Amygdala (tissue), 56 donors: ENCODE results near the gene FGFRL1.

ENCODE experiments used
- DNase-seq, 56 donors: peaks; one replicate each; lab custom pipeline; 2025; lab: John Stamatoyannopoulos, UW

Gene FGFRL1, protein sequence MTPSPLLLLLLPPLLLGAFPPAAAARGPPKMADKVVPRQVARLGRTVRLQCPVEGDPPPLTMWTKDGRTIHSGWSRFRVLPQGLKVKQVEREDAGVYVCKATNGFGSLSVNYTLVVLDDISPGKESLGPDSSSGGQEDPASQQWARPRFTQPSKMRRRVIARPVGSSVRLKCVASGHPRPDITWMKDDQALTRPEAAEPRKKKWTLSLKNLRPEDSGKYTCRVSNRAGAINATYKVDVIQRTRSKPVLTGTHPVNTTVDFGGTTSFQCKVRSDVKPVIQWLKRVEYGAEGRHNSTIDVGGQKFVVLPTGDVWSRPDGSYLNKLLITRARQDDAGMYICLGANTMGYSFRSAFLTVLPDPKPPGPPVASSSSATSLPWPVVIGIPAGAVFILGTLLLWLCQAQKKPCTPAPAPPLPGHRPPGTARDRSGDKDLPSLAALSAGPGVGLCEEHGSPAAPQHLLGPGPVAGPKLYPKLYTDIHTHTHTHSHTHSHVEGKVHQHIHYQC

DNA sequence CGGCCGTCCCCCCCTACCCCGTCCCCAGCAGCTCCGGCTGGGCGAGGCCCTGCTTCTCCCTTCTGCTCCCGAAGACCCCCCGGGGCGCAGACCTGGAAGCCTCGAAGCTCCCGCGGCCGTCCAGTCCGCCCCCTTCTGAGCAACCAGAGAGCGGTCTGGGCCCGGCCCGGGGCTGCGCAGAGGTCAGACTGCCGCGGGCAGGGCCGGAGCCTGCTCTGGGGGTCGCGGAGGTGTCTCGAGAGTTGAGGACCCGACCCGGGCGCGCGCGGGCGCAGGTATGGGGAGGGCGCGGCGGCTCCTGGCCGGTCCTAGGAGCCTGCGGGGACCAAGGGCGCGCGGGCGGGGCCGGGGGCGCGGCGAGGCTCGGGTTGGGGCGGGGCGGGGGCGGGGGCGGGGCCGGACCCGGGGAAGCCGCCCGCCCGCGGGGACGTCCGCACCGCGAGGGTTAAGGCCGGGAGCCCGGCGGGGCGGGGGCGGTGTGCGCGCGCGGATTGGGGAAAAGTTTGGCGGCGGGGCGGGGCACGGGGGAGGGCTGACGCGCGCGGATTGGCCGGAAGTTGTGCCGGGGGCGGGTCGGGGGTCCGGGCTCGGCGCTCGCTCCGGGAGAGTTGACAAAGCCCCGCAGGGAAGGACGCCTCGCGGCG, at the start of gene FGFRL1:
Gene FGFRL1 (plus strand): TSS at position 605 of the 644 bp plus-strand sequence. CDS start 860 bp downstream, outside the sequence.
- DNase-seq = peak in 46 of 56 donors; percentile 7 to 80 (median 46)

GRCh38 chr4:962231-963208, 48.9 kb upstream of the FGFRL1 start:
- DNase-seq = no peak

DNA sequence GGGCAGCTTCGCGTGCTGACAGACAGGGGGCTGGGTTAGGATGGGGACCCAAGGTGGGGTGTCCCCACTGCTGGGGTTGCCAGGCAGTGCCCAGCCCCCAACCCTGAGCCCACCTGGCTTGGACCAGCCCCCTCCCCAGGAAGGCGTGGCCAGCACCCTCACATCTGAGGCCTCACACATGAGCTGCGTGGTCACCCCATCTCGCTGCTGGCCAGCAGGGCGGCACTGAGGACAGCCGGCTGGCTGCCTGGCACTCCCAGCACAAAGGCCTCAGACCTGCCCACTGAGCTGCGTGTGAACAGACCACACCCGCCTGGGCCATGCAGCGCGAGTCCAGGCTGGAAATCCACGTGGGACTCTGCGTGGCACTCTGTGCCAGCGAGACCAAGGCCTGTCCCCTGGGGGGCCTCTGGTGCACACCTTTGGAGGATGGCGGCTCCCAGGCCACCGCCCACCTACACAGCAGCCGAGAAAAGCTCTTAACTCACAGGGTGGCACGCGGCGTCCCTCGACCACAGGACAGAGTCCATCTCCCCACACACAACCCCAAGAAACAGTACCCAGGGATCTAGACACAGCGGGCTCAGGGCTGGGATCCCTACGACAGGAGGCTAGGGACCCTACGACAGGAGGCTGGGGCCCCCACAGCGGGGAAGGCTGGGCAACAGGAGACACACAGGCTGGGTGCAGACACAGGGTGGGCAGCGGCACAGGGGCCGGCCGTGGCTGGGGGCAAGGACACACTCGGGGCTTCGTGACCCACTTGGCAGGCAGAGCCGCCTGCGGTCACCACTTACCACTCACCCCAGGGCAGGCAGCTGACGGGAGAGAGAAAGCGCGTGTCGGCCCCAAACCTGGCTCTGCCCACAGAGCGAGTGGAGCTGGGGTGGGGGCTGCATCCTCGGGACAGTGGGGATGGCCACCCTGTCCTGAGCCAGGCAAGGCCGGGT, 47.9 kb upstream of the FGFRL1 start:
- no peak for DNase-seq

DNA sequence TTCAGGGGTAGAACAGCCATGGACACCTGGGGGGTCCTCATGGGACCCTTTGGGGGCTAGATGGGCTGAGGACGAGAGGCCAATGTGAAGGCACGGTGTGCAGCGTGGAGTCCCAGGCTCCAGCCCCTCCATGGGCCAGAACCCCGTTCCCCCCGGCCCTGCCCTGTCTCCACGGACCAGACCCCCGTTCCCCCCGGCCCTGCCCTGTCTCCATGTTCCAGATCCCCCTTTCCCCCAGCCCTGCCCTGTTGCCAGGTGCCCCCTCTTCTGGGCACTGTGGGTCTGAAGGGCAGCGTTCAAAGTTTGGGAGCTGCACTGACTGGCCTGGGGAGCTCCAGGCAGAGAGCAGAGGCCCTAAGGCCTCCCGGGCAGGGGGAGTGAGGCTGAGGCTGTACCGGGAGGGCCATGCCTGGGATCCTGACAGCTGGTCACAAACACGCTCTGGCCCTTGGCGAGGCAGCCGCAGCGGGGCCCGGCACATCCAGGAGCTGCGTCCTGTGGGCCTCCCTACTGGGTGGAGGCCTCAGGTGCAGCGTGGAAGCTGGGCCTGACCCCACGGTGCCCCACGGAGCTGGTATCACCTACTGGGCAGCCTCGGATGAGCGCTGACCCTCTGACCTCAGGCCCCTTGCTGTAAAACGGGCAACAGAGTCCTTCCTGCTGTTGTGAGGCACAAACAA, 46.9 kb upstream of the FGFRL1 start:
- DNase-seq = no peak

DNA sequence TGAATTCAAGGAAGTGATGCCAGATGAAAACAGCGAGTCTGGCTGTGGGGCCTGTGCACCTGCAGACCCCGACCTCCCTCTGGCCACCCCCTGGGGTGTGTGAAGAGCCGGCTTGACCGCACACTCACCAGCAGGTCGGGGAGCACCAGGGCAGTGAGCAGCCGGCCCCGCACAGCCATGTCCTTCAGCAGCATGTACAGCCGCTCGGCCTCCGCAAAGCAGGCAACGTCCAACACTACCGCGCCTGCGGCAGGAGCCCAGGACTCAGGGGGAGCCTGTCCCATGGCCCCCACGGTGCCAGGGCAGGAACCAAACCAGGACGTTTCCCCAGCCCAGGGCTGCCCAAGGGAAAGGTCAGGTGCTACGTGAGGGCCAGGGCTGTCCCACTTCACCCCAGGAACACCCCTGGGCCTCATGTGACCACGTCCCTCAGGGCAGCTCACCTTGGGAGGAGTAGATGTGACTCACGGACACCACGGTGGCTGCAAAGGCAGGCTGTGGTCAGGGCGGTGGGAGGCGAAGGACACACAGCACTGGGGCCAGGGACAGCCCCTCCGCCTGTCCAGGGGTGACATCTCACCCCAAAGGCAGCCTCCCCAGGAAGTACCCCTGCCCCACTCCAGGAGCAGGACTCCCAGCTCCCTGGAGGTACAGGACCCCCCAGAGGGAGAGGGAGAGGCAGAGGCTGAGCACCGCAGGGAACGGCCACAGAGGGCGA, 46.2 kb upstream of the FGFRL1 start:
- DNase-seq = no peak

- DNase-seq = no peak
Observed at GRCh38 chr4:965766-966134, 45.7 kb upstream of the FGFRL1 start.

DNA sequence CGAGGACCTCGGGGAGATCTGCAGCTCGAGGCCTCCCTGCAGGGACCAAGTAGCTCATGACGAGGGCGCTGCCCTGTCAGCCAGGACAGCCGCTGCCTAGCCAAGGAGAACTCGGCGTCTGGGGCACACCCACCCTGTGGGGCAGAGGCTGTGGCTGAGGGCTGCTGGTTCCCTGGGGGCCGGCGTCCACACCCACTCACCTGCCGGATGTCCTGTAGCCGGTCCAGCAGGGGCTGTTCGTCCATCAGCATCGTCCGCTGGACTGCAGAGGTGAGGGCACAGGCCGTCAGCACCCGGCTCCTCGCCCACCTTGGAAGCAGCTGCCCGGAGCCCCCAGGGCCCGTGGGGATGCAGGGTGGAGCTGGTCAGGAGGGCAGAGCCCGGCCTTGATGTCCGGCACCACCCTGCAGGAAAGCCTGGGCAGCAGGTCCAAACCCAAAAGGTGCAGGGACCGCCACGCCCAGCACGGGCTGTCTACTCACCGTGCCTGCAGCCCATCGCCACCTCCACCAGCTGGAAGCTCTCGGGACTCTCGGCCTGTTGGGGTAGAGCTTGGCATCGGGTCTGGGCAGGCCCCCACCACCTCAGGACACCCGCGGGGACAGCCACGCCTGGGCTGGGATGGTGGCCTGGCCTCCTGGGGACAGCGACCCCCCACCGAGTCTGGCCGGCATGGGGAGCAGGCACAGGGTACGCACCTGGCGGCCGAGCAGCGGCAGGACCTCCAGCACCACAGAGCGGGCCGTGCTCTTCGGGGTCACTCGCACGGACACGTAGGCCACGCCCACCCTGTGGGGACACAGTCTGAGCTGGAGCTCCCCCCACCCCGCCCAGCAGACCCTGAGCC, 44.9 kb upstream of the FGFRL1 start:
- no peak for DNase-seq

DNA sequence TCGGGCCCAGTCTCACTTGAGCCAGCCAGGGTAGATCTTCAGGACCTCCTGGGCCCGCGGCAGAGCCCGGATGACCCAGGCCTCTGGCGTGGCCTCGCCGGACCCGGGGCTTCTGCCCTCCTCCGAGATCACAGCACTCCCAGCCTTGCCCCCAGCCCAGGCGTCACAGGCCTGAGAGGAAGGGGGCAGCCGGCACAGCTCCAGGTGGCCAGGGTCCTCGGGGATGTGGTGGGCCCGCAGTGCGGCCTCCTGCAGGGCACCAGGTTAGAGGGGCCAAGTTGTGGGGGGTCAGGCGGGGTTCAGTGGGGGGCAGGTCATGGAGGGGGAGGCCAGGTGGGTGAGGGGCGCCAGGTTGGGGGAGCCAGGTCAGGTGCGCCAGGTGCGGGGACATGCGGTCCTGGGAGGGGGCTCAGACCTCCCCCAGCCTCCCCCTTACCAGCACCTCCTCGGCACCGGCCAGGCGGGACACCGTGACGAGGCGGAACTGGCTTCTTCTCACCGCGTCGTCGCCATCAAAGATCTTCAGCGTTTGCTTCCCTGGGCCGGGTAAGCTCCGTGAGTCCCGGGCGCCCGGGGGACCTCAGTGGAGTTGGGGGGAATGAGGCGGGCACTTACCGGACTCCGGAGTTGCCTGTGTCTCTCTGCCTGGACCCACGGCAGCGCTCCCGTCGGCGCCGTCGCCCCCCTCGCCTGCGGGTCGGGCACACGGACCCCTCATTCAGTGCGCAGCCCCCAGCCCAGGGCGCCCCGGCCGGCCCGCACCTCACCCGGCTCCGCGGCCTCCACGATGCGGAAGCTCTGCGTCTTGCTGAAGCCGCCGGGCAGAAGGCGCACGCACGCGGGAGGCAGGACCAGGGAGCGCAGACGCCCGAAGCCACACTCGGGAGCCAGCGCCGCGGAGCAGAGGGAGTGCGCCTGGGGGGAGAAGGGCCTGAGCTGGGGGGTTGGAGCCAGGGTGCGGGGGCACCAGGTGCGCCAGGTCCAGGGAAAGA, 44.0 kb upstream of the FGFRL1 start:
- DNase-seq = no peak

DNA sequence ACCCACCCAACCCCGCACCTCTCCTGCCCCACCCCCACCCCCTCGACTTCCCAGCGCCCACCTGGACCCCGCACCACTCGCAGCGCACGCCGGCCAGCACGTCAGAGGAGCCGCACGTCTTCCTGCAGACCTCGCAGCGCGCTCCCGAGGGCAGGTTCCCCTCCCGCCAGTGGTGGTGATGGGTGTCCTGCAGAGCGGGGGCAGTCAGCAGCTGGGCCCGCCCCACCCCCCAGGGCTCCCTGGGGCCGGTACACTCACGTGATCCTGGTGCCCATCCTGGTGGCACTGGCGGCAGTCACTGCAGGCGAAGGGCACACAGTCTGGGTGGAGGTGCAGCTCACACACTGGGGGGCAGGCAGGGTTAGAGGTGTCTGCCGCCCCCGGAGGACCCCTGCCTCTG, 43.2 kb upstream of the FGFRL1 start:
- no peak for DNase-seq

- DNase-seq = no peak
Observed at GRCh38 chr4:968621-969394, 42.6 kb upstream of the FGFRL1 start.

DNA sequence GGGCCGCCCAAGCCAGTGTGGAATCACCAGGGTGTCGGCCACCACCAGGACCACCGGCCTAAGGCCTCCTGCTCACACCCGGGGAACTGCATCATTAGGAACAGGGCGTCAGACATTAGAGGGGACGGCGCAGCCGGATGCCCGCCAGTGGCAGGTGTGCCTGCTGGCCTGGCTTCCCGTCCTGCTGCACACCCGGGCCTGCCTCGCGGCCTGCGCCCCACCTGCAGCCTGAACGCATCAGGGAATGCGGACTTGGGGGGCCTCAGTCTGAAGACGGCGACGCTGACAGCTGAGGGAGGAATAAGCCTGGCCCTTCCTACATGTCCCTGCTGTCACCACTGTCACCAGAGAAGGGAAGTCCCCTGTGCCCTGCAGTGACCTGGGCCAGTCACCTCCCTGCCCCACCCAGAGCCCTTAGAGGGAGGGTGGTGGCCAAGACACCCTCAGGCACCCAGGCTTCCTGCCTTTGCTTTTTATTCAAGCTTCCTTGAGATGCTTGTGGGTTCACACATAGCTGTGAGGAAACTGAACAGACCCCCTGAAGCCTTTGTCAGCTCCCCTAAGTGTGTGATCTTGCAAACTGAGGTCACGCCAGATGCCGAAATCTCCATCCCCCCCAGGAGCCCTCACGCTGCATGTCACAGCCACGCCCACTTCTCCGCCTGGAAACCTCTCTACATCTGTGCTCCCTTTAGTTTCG, 41.2 kb upstream of the FGFRL1 start:
- no peak for DNase-seq

- no peak for DNase-seq
Observed at GRCh38 chr4:970854-971520, 40.4 kb upstream of the FGFRL1 start.

DNA sequence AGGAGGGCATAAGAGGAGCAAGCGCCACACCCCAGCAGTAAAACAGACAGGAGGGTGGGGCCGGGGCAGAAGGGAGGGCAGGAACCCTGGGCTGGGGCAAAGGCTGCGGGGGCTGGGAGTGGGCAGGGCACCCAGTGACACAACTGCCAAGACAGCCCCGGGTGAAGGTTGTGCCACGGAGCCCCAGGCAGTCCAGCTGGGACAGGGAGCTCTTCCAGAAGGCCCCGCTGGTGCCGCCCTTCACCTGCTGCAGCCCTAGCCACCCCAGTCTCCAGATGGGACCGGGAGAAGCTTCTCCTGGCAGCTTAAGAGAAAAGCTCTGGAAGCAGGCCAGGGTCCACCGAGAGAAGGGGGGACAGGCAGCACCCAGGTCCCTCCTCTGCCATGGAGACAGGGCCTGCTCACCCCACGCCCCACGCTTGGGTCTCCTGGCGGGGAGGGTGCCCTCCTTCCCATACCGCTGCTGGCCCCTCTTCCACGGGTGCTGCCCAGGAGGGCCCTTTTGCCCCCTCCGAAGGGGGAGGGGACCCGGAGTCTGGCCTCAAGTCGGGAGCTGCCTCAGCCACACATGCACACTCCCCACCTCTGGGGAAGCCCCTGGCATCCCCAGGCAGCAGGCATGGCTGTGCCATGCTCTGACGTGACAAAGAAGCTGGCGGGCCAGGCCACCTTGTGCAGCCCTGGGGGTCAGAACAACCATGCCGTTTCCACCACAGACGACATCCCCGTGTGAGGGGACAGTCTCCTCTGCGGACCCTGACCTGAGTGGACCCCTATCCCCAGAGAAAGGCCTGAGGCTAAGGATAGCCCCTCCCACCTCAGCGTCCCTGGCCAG, 39.5 kb upstream of the FGFRL1 start:
- DNase-seq = no peak
